Measurements from ENCODE around the gene NLGN1. TPM values are rescaled to one million over a fixed set of nuclear protein-coding genes. Genes with fewer than 3 reads are reported as not detected.

NLGN1 gene
- total RNA-seq, 4 donors from 2014 or later = 2.2 to 5.8 (median 3.0) TPM

GRCh38 chr3:173652093-173652492, 254.5 kb downstream of the NLGN1 start:
- Histone ChIP-seq H3K9me3 (no peaks in the 10 kb centered on the region), H3K27me3 (no peaks in the 10 kb centered on the region), H3K36me3 (no peaks in the 10 kb centered on the region), H3K4me3 (no peak overlapping the region), H3K27ac (no peak overlapping the region), H3K4me1 (no peaks in the 10 kb centered on the region)
- no peak for TF ChIP-seq CTCF (IDR thresholded peaks at IDR 0.05)
- TF ChIP-seq POLR2A (IDR thresholded peaks at IDR 0.05) = no peak
- TF ChIP-seq EP300 (IDR thresholded peaks at IDR 0.05) = no peak
- TF ChIP-seq POLR2AphosphoS5 (IDR thresholded peaks at IDR 0.05) = no peak
- no peak for DNase-seq (ENCODE audit: low spot score in 2 of 2)
- WGBS = 86% methylated on average over 2 of the region's 2 CpGs

- DNase-seq (ENCODE audit: low spot score in 2 of 2) = no peak
- 90% methylated on average over 1 of the region's 1 CpG for WGBS
- H3K27me3 ChIP-seq = no peaks in the 10 kb centered on the region
These were observed 256.2 kb downstream of the NLGN1 start for GRCh38 chr3:173653781-173654180.

GRCh38 chr3:173659972-173660371, 262.4 kb downstream of the NLGN1 start:
- 35% methylated on average over 2 of the region's 2 CpGs for whole genome bisulfite sequencing
- no peak overlapping the region for H3K27ac ChIP-seq
- no peaks in the 10 kb centered on the region for H3K4me1 ChIP-seq
- H3K36me3 ChIP-seq = no peaks in the 10 kb centered on the region
- TF ChIP-seq EP300 (IDR thresholded peaks at IDR 0.05) (no peak), POLR2AphosphoS5 (IDR thresholded peaks at IDR 0.05) (no peak), POLR2A (IDR thresholded peaks at IDR 0.05) (no peak), CTCF (IDR thresholded peaks at IDR 0.05) (no peak)
- H3K27me3 ChIP-seq = no peaks in the 10 kb centered on the region
- no peaks in the 10 kb centered on the region for H3K9me3 ChIP-seq
- DNase-seq (ENCODE audit: low spot score in 2 of 2) = no peak
- H3K4me3 ChIP-seq = no peak overlapping the region

More at GRCh38 chr3:173653781-173654180, 256.2 kb downstream of the NLGN1 start:
- H3K4me3 ChIP-seq = no peak overlapping the region
- no peaks in the 10 kb centered on the region for H3K4me1 ChIP-seq
- H3K9me3 ChIP-seq = no peaks in the 10 kb centered on the region
- TF ChIP-seq EP300 (IDR thresholded peaks at IDR 0.05) (no peak), CTCF (IDR thresholded peaks at IDR 0.05) (no peak), POLR2A (IDR thresholded peaks at IDR 0.05) (no peak), POLR2AphosphoS5 (IDR thresholded peaks at IDR 0.05) (no peak)
- no peak overlapping the region for H3K27ac ChIP-seq
- no peaks in the 10 kb centered on the region for H3K36me3 ChIP-seq

- Histone ChIP-seq H3K27ac (no peak overlapping the region), H3K4me3 (no peak overlapping the region), H3K9me3 (no peaks in the 10 kb centered on the region), H3K36me3 (no peaks in the 10 kb centered on the region), H3K4me1 (no peaks in the 10 kb centered on the region), H3K27me3 (no peaks in the 10 kb centered on the region)
- 53% methylated on average over 3 of the region's 3 CpGs for WGBS
- TF ChIP-seq EP300 (IDR thresholded peaks at IDR 0.05) (no peak), CTCF (IDR thresholded peaks at IDR 0.05) (no peak), POLR2AphosphoS5 (IDR thresholded peaks at IDR 0.05) (no peak), POLR2A (IDR thresholded peaks at IDR 0.05) (no peak)
- no peak for DNase-seq (ENCODE audit: low spot score in 2 of 2)
These were observed 263.2 kb downstream of the NLGN1 start for GRCh38 chr3:173660645-173661299.

GRCh38 chr3:173663696-173664111, 266.2 kb downstream of the NLGN1 start:
- no peak overlapping the region for H3K4me3 ChIP-seq
- no peaks in the 10 kb centered on the region for H3K36me3 ChIP-seq
- no peak for DNase-seq (ENCODE audit: low spot score in 2 of 2)
- no peak overlapping the region for H3K27ac ChIP-seq
- no peaks in the 10 kb centered on the region for H3K9me3 ChIP-seq
- TF ChIP-seq EP300 (IDR thresholded peaks at IDR 0.05) (no peak), CTCF (IDR thresholded peaks at IDR 0.05) (no peak), POLR2A (IDR thresholded peaks at IDR 0.05) (no peak), POLR2AphosphoS5 (IDR thresholded peaks at IDR 0.05) (no peak)
- 31% methylated on average over 1 of the region's 1 CpG for WGBS
- no peaks in the 10 kb centered on the region for H3K4me1 ChIP-seq
- no peaks in the 10 kb centered on the region for H3K27me3 ChIP-seq

Data from suprapubic skin (tissue), 4 donors.